Endodermal cell (in vitro differentiated cells): ENCODE measurements around the gene ANKRD39. TPM values are rescaled to one million over a fixed set of nuclear protein-coding genes. Genes with fewer than 3 reads are reported as not detected.

Source experiments
- DNase-seq: peaks from one replicate; pipeline ENCODE4 v3.0.0-alpha.2; 2017
- H3K27ac ChIP-seq: 2 replicates; pipeline ENCODE4 v1.5.1; 2013; ENCODE audit warnings: mild to moderate bottlenecking, low read depth, low read length, moderate library complexity
- H3K27me3 ChIP-seq: 2 replicates; pipeline ENCODE4 v1.6.1; 2013; ENCODE audit warnings: mild to moderate bottlenecking, low read length, moderate library complexity; ENCODE audit not compliant: insufficient read depth, control insufficient read depth, poor library complexity, severe bottlenecking
- H3K36me3 ChIP-seq: 2 replicates; pipeline ENCODE4 v1.7.0; 2013; ENCODE audit warnings: mild to moderate bottlenecking, low read length, moderate library complexity; ENCODE audit not compliant: control insufficient read depth, insufficient read depth
- H3K4me1 ChIP-seq: one replicate; pipeline ENCODE4 v1.7.0; 2013; ENCODE audit warnings: low read length; ENCODE audit not compliant: control insufficient read depth, insufficient read depth
- H3K4me3 ChIP-seq: 2 replicates; pipeline ENCODE4 v1.5.1; 2013; ENCODE audit warnings: mild to moderate bottlenecking, low read length, moderate library complexity
- H3K9ac ChIP-seq: 2 replicates; pipeline ENCODE4 v1.6.1; 2013; ENCODE audit warnings: mild to moderate bottlenecking, low read length, moderate library complexity; ENCODE audit not compliant: poor library complexity, severe bottlenecking; ENCODE audit errors: extremely low read depth
- H3K9me3 ChIP-seq: 2 replicates; pipeline ENCODE4 v1.6.1; 2013; ENCODE audit warnings: mild to moderate bottlenecking, low read length, moderate library complexity; ENCODE audit not compliant: control insufficient read depth
- H3K27ac Mint-ChIP-seq: 2 replicates; pipeline ENCODE4 v1.8.0; 2020; ENCODE audit warnings: mixed read lengths
- H3K27me3 Mint-ChIP-seq: 2 replicates; pipeline ENCODE4 v1.8.0; 2021; ENCODE audit warnings: mild to moderate bottlenecking, mixed read lengths; ENCODE audit not compliant: insufficient read depth
- H3K36me3 Mint-ChIP-seq: 2 replicates; pipeline ENCODE4 v1.8.0; 2020; ENCODE audit warnings: low read depth, mixed read lengths
- H3K4me1 Mint-ChIP-seq: 2 replicates; pipeline ENCODE4 v1.8.0; 2020; ENCODE audit warnings: mixed read lengths
- H3K4me3 Mint-ChIP-seq: 2 replicates; pipeline ENCODE4 v1.8.0; 2020; ENCODE audit warnings: mild to moderate bottlenecking, moderate library complexity, mixed read lengths
- H3K9me3 Mint-ChIP-seq: 2 replicates; pipeline ENCODE4 v1.8.0; 2020; ENCODE audit warnings: mild to moderate bottlenecking, mixed read lengths
- WGBS, 2 experiments: methylation state at CpG; one replicate each; pipeline versions ENCODE4 v1.1.5 to v1.1.7; 2013; ENCODE audit warnings: missing lambda C conversion rate in 2 of 2, mixed read lengths in 1 of 2; ENCODE audit not compliant: insufficient coverage in 1 of 2, insufficient read length in 1 of 2; 5-methylcytosine and 5-hydroxymethylcytosine counted together
- total RNA-seq, 2 donors: library from RNA; stranded (reverse); fragmentation: NEBNext Ultra II Directional in 1 of 2; extraction: Animal tissue kit (Norgen Biotek cat#: 25700) in 1 of 2; gene quantifications; 2 replicates in 1 of 2; 3 replicates in 1 of 2; pipeline ENCODE4 v1.2.1, GENCODE V29; 2021
- TF ChIP-seq, protein P1 (sequence below): fragments of 200-600 bp; sonication (generic); conservative IDR thresholded peaks from 2 replicates; pipeline ENCODE4 v1.5.0; 2021; ENCODE audit warnings: antibody characterized with exemption, mild to moderate bottlenecking

Gene ANKRD39
- total RNA-seq, 2 donors from 2014 or later, result 14.6 to 16.7 TPM

DNA sequence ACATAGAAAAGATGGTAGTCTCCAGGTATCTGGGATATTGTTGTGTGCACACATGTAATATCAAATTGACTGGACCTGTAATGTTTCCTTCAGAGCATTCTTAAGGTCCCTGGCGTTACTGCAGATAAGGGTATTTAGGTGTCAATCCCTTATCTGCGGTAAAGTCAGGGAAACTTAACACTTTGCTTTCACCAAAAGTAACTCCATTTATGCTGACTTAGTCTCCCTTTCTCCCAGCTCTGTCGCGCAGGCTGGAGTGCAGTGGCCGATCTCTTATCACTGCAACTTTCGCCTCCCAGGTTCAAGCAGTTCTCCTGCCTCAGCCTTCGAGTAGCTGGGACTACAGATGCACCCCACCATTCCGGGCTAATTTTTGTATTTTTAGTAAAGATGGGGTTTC, 39.9 kb downstream of the ANKRD39 start:
- Mint-ChIP-seq H3K36me3 (peaks cover 27% of the 10 kb centered on the region), H3K4me1 (peaks cover 44% of the 10 kb centered on the region), H3K27me3 (peaks cover 3% of the 10 kb centered on the region), H3K27ac (no peak overlapping the region), H3K4me3 (peak overlapping the region; percentile 67), H3K9me3 (no peaks in the 10 kb centered on the region)
- peaks cover 6% of the 10 kb centered on the region for H3K36me3 ChIP-seq
- peak overlapping the region; percentile 82 for H3K4me3 ChIP-seq
- peaks cover 6% of the 10 kb centered on the region for H3K4me1 ChIP-seq
- TF ChIP-seq, protein P1, sequence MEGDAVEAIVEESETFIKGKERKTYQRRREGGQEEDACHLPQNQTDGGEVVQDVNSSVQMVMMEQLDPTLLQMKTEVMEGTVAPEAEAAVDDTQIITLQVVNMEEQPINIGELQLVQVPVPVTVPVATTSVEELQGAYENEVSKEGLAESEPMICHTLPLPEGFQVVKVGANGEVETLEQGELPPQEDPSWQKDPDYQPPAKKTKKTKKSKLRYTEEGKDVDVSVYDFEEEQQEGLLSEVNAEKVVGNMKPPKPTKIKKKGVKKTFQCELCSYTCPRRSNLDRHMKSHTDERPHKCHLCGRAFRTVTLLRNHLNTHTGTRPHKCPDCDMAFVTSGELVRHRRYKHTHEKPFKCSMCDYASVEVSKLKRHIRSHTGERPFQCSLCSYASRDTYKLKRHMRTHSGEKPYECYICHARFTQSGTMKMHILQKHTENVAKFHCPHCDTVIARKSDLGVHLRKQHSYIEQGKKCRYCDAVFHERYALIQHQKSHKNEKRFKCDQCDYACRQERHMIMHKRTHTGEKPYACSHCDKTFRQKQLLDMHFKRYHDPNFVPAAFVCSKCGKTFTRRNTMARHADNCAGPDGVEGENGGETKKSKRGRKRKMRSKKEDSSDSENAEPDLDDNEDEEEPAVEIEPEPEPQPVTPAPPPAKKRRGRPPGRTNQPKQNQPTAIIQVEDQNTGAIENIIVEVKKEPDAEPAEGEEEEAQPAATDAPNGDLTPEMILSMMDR, result no peak
- H3K9me3 ChIP-seq, result no peaks in the 10 kb centered on the region
- DNase-seq, result no peak
- WGBS, 2 experiments, result 62 to 76% methylated on average over 8 of the region's 8 CpGs
- no peaks in the 10 kb centered on the region for H3K27me3 ChIP-seq
- H3K9ac ChIP-seq, result no peak overlapping the region
- H3K27ac ChIP-seq, result no peak overlapping the region

DNA sequence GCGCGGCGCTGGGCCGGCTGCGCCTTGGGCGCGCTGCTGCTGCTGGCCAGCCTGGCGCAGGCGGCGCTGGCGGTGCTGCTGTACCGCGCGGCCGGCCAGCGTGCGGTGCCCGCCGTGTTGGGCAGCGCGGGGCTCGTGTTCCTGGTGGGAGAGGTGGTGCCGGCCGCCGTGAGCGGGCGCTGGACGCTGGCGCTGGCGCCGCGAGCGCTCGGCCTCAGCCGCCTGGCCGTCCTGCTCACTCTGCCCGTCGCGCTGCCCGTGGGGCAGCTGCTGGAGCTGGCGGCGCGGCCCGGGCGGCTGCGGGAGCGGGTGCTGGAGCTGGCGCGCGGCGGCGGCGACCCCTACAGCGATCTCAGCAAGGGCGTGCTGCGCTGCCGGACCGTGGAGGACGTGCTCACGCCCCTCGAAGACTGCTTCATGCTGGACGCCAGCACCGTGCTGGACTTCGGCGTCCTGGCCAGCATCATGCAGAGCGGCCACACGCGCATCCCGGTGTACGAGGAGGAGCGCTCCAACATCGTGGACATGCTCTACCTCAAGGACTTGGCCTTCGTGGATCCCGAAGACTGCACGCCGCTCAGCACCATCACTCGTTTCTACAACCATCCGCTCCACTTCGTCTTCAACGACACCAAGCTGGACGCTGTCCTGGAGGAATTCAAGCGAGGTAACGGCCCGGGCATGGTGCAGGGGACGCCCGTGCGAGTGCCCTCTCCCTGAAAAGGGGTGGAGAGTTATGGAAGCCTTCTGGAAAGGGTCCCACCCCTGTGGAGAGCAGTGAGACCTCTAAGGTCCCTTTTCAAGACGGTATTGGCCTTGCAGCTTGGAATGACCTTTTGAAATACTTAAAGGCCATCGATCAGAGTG, 40.7 kb downstream of the ANKRD39 start:
- no peaks in the 10 kb centered on the region for H3K9me3 Mint-ChIP-seq
- peak overlapping the region; percentile 67 for H3K4me3 Mint-ChIP-seq
- 3 to 4% methylated on average over 34 to 89 of the region's 89 CpGs for WGBS, 2 experiments
- peaks cover 44% of the 10 kb centered on the region for H3K4me1 Mint-ChIP-seq
- H3K27ac Mint-ChIP-seq, result no peak overlapping the region
- peaks cover 30% of the 10 kb centered on the region for H3K36me3 Mint-ChIP-seq
- Histone ChIP-seq H3K4me3 (peak overlapping the region; percentile 82), H3K27ac (no peak overlapping the region), H3K9me3 (no peaks in the 10 kb centered on the region), H3K4me1 (peaks cover 6% of the 10 kb centered on the region), H3K27me3 (no peaks in the 10 kb centered on the region), H3K9ac (peak overlapping the region; percentile 15), H3K36me3 (no peaks in the 10 kb centered on the region)
- H3K27me3 Mint-ChIP-seq, result peaks cover 3% of the 10 kb centered on the region
- TF ChIP-seq, protein P1, result no peak
- peak; percentile 66 for DNase-seq

DNA sequence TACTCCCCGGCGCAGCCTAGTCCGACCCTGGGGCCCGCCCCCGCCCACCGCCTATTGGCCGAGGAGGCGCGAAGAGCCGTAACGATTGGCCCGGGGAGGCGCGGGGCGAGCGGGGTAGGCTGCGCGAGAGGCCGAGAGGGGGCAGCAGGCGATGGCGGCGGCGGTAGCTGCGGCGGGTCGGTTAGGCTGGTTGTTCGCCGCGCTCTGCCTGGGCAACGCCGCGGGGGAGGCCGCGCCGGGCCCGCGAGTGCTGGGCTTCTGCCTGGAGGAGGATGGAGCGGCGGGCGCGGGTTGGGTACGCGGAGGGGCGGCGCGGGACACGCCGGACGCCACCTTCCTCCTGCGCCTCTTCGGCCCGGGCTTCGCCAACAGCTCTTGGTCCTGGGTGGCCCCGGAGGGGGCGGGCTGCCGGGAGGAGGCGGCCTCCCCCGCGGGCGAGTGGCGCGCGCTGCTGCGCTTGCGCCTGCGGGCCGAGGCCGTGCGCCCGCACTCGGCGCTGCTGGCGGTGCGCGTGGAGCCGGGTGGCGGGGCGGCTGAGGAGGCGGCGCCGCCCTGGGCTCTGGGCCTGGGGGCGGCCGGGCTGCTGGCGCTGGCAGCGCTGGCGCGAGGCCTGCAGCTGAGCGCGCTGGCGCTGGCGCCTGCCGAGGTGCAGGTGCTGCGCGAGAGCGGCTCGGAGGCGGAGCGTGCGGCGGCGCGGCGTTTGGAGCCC, 41.5 kb downstream of the ANKRD39 start, which contains the start of gene CNNM3:
Gene CNNM3 (plus strand): TSS at position 142 of the 709 bp plus-strand sequence. CDS start 10 bp downstream, at position 152.
- peak; percentile 99 for DNase-seq
- Histone ChIP-seq H3K9me3 (no peaks in the 10 kb centered on the region), H3K27me3 (no peaks in the 10 kb centered on the region), H3K9ac (peak within 1 kb of the TSS; percentile 55), H3K36me3 (no peaks in the 10 kb centered on the region), H3K27ac (peak within 1 kb of the TSS; percentile 60), H3K4me3 (peak within 1 kb of the TSS; percentile 88), H3K4me1 (peaks cover 6% of the 10 kb centered on the region)
- H3K27ac Mint-ChIP-seq, result peak within 1 kb of the TSS; percentile 79
- 0% methylated on average over 17 to 103 of the region's 103 CpGs for WGBS, 2 experiments
- no peaks in the 10 kb centered on the region for H3K9me3 Mint-ChIP-seq
- peak within 1 kb of the TSS; percentile 67 for H3K4me3 Mint-ChIP-seq
- H3K36me3 Mint-ChIP-seq, result peaks cover 31% of the 10 kb centered on the region
- H3K27me3 Mint-ChIP-seq, result peaks cover 3% of the 10 kb centered on the region
- H3K4me1 Mint-ChIP-seq, result peaks cover 43% of the 10 kb centered on the region
- TF ChIP-seq, protein P1, result peak; percentile 84
